Amniotic epithelial cell (primary cell): ENCODE measurements around the gene SMG7.
"Not testable (repeated sequence)": the region's sequence is repeated elsewhere in the genome, so short reads cannot be mapped to it uniquely, and the experiment has no call there.

Source experiments
- DNase-seq: peaks from one replicate; pipeline ENCODE4 v3.0.0-alpha.2; 2010; ENCODE audit warnings: low read depth

The SMG7 gene

DNA sequence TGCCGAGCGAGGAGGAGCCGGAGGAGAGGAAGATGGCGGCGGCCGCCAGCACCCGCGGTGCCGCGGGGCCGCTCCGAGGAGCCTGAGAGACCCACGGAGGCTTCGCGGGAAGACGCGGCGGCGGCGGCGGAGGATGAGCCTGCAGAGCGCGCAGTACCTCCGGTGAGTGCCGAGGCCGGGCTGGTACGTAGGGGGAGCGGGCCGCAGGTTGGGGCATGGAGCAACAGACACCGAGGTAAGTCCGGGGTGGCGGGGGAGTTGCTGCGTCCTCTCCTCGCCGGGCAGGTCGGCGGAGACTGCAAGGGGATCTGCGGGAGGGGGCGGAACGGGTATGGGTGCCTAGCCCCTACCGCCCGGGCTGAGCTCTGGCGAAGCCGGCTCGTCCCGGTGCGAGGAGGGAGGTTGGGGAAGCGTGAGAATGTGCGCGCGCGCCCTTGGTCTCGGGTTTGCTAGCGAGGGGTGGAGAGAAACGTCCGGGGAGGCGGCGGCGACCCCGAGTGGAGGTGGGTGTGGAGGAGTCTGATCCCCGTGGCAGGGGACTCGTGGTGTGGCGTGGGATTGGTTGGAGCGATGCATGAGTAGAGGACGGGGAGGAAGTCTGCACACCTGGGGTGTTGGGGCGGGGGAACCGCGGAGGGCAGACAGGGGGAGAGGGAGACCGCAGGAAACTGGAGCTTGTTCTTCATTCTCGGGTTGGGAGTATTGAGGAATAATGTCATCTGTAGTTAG lies at the start of gene SMG7:
Gene SMG7, plus strand, starts transcription at position 12 of the 729 bp plus-strand sequence. Its CDS starts 122 bp downstream, at position 134.
- no peak for DNase-seq

DNA sequence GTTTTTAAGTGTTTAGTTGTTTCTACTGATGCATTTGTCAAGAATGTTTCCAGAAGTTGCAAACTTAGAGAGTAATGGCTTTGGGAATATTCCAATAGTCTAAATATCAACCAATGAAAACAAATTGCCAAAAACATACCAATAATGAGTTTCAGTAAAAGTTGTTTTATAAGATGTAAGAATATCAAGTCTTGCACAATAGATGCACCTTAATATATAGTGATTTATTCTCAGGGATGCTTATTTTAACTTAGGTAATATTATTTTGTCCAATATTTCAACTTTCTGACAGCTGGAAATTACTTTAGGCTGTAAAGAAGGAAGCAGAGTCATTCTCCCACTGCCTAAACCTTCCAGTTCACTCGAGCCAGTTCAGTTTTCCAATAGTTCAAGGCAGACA lies 48.8 kb upstream of the SMG7 start:
- no peak for DNase-seq

DNA sequence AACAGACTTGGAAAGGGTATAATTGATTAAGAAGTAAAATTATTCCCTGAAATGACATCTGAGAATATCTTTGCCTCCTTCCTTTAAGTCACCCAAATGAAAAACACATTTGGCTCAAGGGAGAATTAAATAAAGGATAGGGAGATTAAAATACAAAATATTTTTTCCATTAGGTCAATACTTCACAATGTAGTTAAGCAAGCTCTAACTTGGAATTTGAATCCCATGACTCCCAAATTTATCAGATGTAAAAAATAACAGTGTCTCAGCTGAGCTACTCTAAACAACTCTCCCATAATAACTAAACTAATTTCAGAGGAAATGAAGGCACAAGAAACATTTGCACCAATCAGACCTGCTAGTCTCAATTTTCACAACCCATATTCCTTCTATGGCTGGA lies 47.6 kb upstream of the SMG7 start:
- DNase-seq: no peak

- not testable (repeated sequence) for DNase-seq
Observed at GRCh38 chr1:183427591-183427990, 44.7 kb upstream of the SMG7 start.

DNA sequence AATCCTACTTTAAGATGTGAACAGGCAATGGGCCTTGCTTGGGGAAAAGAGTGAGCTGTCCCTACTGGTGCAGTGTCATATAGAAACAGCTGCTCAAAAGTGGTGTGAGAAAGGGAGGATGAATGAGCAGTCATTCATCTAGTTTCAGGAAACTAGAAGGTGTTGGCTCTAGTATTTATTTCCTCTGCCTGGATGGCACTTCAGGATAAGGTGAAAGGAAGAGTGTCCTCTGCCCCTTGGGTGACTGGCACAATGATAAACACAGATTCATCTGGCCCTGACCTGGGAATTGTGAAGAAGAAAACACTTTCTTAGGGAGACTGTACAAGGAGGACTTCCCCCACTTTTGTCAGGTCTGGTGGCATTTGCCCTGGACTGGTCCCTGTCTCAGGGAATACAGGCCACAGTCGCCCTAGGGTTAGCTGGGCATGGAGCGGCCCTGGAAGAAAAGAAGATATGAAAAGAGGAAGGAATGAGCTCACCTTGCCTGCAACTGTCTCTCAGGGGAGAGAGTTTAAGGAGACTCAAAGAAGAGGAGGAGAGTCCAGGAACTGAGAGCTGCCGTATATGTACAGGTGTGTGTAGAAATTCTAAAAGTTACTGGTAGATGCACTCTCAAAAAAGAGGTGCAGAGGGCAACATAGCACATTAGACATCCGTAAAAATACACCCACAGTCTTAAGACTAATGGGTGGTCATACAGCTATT lies 40.3 kb upstream of the SMG7 start:
- no peak for DNase-seq

- DNase-seq: no peak
Observed at GRCh38 chr1:183432548-183432875, 39.8 kb upstream of the SMG7 start.

GRCh38 chr1:183433703-183434102 lies 38.6 kb upstream of the SMG7 start:
- no peak for DNase-seq

GRCh38 chr1:183435497-183435896 lies 36.8 kb upstream of the SMG7 start:
- DNase-seq: no peak

DNA sequence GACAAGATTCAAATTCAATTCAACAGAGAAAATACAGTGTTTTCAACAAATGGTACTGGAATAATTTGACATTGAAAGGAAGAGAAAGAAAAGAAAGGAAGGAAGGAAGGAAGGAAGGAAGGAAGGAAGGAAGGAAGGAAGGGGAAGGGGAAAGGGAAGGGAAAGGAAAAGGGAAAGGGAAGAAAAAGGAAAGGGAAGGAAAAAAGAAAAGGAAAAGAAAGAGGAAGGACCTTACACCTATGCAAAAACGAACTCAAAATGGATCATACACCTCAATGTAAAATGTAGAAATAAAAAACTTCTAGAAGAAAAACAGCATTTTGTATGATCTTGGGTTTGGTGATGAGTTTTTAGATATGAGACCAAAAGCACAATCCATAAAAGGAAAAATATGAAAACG lies 34.2 kb upstream of the SMG7 start:
- DNase-seq: no peak

GRCh38 chr1:183443011-183443410 lies 29.3 kb upstream of the SMG7 start:
- DNase-seq: no peak

DNA sequence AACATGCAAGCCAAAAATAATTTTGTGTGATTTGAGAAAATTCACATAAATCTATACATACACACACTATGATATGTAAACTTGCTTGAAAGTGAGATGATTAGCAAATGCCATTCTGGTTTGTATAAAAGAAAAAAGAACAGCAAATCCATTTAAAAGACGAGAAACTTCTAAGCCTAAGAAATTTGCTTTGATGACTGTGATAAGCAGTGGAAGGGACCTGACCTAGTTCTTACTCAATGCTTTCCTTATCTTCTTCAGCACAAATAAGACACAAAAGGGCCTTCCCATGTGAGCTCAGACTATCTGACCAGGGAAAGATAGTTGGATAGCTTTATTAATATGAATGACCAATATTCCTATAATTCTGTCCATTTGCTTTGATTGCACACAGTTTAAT lies 28.8 kb upstream of the SMG7 start:
- peak; percentile 11 for DNase-seq

DNA sequence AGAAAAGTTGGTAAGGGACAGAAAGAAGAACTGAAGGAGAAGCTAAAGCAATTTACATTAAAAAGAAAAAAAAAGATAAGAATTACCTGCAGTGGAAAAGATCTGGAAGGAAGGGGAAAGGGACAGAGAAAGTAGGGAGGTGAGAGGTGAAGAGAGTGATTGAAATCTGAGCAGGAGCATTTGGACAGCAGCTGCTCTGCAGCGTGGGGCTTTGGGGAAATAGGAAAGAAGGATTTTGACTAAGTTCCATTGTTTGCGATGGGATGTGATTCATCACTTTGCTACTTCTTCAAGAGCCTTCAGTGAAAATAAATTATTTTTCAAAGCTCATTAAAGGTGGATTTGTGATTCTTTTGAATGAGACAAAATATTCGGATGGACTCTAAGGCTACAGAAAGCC lies 28.1 kb upstream of the SMG7 start:
- DNase-seq: no peak

GRCh38 chr1:183449223-183449770 lies 23.0 kb upstream of the SMG7 start:
- no peak for DNase-seq

GRCh38 chr1:183450093-183450492 lies 22.2 kb upstream of the SMG7 start:
- no peak for DNase-seq

- DNase-seq: no peak
Observed at GRCh38 chr1:183454377-183454776, 17.9 kb upstream of the SMG7 start.

GRCh38 chr1:183456826-183457225 lies 15.5 kb upstream of the SMG7 start:
- DNase-seq: no peak

DNA sequence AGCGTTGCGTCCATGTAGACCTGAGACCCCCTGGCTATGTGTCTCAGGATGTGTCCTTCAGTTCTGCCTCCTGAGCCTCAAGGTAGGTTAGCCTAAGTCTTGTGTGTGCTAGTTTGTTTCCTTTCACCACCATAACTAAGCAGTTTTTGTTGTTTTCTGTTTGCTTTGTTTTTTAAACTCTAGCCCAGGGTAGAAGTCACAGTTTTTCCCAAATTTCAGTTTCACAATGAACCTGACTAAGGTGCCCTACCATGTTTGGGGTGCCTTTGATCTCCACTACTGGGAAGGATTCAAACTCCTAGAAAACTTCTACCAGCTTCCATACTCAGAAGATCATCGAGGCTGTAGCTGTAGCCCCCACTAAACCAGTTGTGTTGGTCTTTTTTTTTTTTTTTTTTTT lies 14.8 kb upstream of the SMG7 start:
- no peak for DNase-seq

DNA sequence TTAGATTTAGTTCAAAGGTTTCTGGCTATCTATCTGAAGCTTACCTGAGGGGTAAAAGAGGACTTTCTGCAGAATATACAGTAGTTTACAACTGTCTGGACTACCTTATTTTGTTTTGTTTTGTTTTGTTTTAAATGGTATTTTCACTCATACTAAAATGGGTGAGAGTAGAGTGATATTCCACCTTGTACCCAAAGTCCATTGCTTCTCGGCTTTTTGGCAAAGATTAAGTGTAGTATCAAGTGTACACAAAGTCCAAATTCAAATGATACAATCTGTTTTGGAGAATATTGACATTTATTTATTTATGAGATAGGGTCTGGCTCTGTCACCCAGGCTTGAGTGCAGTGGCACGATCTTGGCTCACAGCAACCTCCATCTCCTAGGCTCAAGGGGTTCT lies 11.7 kb upstream of the SMG7 start:
- no peak for DNase-seq

DNA sequence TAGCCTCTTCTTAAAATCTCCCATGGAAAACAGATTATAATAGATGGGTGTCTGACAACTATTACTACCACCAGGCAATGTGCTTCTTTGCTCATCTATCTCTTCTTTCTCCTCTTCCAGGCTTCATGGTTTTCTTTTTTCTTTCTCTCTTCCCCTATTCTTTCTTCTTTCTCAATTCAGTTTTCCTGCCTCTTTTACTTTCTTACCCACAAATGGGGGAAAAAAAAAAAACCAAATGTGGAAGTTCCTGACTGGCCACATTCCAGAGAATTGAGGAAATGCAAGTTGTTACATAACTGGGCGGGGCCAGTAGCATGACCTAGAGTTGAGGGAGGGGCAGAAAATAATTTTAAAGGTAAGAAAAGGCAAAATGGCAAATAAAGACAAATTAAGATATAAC lies 10.9 kb upstream of the SMG7 start:
- no peak for DNase-seq

DNA sequence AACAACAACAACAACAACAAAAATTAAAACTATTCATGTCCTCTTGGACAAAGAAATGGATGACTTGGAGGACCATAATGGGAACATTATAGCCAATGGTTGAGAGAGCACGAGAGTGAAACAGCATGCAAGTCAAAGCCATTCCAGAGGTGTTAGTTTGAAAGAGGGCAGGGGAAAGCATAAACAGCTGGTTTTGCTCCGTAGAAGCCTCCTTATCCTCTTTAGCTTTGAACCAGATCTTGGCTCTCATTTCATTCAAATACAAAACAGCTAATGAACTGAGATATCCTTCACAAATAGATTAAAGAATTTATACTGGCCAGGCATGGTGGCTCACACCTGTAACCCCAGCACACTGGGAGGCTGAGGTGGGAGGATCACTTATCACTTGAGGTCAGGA lies 8.7 kb upstream of the SMG7 start:
- DNase-seq: no peak

- DNase-seq: no peak
Observed at GRCh38 chr1:183466781-183467180, 5.5 kb upstream of the SMG7 start.

DNA sequence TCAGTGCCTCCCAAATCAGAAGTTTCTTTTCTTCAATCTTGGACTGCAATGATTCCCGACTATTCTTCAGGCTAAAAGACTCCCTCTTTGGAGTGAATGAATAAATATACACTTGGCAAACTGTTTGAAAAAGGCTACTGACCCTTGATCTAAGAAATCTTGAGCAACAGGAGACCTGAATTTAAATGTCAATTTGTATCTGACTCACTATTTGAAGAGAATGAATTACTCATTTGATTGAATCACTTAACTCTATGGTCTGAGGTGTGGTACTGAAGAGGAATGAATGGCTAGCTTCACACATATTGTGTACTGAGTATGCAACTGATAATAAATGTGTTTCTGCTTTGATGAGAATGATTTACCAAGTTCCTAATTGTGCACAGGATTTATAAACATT lies 4.6 kb upstream of the SMG7 start:
- no peak for DNase-seq

- DNase-seq: peak; percentile 47
Observed at GRCh38 chr1:183470147-183470960, 1.9 kb upstream of the SMG7 start.
